ENCODE measurements around the gene SLC2A10.

DNA sequence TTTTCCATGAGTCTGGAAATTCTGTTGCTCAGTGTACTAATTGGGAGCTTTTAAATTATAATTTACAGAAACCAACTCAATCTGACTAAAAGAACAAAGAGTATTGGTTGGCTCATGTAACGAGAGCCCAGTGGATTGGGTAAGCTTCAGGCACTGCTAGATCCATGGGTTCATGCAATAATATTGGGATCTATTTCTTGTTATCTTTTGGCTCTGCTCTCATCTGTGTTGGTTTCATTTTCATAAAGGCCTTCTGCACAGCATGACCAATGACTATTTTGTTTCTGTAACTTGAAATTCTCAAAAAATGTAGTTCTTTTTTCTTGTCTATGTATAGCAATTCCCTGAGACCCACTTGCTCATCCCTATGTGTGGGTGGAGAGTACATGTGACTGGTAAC, 12.0 kb downstream of the SLC2A10 start:
- no peak for TF ChIP-seq POLR2A (IDR thresholded peaks at IDR 0.05; ENCODE audit: low read depth, low read length)
- no peak for TF ChIP-seq POLR2AphosphoS5 (IDR thresholded peaks at IDR 0.05; ENCODE audit: low read depth, low read length)
- no peak for TF ChIP-seq TAF1 (IDR thresholded peaks at IDR 0.05; ENCODE audit: borderline replicate concordance, low read depth, low read length)

Measured in GM12892 (cell line).